SU-DHL-6 (cell line): ENCODE results near the gene THSD7B.

Source experiments
- EZH2phosphoT487 ChIP-seq: fragments of 200-600 bp; sonication (generic), shearing (Covaris generic); conservative IDR thresholded peaks from 2 replicates; pipeline ENCODE4 v1.6.1; 2018; ENCODE audit warnings: mild to moderate bottlenecking, antibody characterized with exemption, low read length, moderate library complexity, mixed read lengths
- TF ChIP-seq, protein P1 (sequence below): fragments of 200-600 bp; sonication (generic); IDR thresholded peaks from one replicate; pipeline ENCODE4 v1.5.1; 2017; ENCODE audit warnings: antibody characterized with exemption, mild to moderate bottlenecking, low read length, moderate library complexity; ENCODE audit not compliant: insufficient read depth, poor library complexity, severe bottlenecking

DNA sequence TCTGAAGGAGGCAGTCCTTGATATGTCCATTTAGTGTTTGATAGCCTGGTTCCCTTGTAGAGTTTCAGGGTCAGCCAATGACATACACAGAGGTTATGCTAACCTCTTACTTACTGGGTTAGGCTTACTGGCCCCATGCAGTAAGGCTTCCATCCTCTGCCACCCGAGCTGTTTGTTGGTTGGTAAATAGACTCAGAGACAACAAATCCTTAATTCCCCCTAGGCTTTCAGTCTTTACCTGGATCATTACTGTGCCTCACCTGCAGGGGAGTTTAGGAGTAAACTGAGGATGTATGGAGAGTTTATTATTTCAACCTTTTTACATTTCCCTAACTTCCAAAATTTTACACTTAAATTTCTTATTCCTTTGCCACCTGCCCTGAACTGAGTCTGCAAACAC lies 746.2 kb downstream of the THSD7B start:
- TF ChIP-seq, protein P1, sequence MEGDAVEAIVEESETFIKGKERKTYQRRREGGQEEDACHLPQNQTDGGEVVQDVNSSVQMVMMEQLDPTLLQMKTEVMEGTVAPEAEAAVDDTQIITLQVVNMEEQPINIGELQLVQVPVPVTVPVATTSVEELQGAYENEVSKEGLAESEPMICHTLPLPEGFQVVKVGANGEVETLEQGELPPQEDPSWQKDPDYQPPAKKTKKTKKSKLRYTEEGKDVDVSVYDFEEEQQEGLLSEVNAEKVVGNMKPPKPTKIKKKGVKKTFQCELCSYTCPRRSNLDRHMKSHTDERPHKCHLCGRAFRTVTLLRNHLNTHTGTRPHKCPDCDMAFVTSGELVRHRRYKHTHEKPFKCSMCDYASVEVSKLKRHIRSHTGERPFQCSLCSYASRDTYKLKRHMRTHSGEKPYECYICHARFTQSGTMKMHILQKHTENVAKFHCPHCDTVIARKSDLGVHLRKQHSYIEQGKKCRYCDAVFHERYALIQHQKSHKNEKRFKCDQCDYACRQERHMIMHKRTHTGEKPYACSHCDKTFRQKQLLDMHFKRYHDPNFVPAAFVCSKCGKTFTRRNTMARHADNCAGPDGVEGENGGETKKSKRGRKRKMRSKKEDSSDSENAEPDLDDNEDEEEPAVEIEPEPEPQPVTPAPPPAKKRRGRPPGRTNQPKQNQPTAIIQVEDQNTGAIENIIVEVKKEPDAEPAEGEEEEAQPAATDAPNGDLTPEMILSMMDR: no peak
- TF ChIP-seq EZH2phosphoT487: no peak
